Heart right ventricle (tissue), 16 donors: ENCODE data around the gene ZMIZ1. TPM values are rescaled to one million over a fixed set of nuclear protein-coding genes. Genes with fewer than 3 reads are reported as not detected.

Experiments
- ATAC-seq, 8 donors: fragments of 200-7000 bp; cut with Tn5 transposase; one replicate each; pipeline ENCODE4 v1.9.1; 2020; ENCODE audit warnings: mild to moderate bottlenecking in 8 of 8, moderate library complexity in 8 of 8, moderate number of reproducible peaks in 1 of 8
- DNase-seq, 2 donors: peaks; one replicate each; pipeline ENCODE4 v3.0.0-alpha.2; 2020
- H3K27ac ChIP-seq, 10 donors: fragments of 200-600 bp; sonication (generic) in 2 of 10; one replicate each; pipeline versions ENCODE4 v1.5.0 to v1.8.0; 2020 to 2022; ENCODE audit warnings: mild to moderate bottlenecking in 3 of 10
- H3K27me3 ChIP-seq, 7 donors: fragments of 200-600 bp; one replicate each; pipeline ENCODE4 v1.8.0; 2021 to 2022; ENCODE audit warnings: mild to moderate bottlenecking in 2 of 7
- H3K36me3 ChIP-seq, 9 donors: fragments of 200-600 bp; sonication (generic) in 1 of 9; one replicate each; pipeline versions ENCODE4 v1.5.0 to v1.8.0; 2020 to 2022; ENCODE audit warnings: mild to moderate bottlenecking in 2 of 9
- H3K4me1 ChIP-seq, 9 donors: fragments of 200-600 bp; sonication (generic) in 1 of 9; one replicate each; pipeline versions ENCODE4 v1.5.0 to v1.8.0; 2020 to 2022; ENCODE audit warnings: mild to moderate bottlenecking in 4 of 9
- H3K4me3 ChIP-seq, 10 donors: fragments of 200-600 bp; sonication (generic) in 2 of 10; one replicate each; pipeline versions ENCODE4 v1.5.0 to v1.8.0; 2020 to 2022; ENCODE audit warnings: mild to moderate bottlenecking in 7 of 10, moderate library complexity in 2 of 10
- H3K9me3 ChIP-seq, 11 donors: fragments of 200-600 bp in 10 of 11; sonication (generic) in 2 of 11; one replicate each; pipeline versions ENCODE4 v1.5.0 to v1.8.0; 2013 to 2022; ENCODE audit warnings: mild to moderate bottlenecking in 2 of 11, control low read depth in 1 of 11, moderate library complexity in 1 of 11
- WGBS, 2 donors: extraction: QIAGEN DNeasy Blood & Tissue Kit; methylation state at CpG; one replicate each; pipeline ENCODE4 v1.1.7; 2013; ENCODE audit warnings: inconsistent platforms in 1 of 2; 5-methylcytosine and 5-hydroxymethylcytosine counted together
- intact Hi-C, 10 donors: fragments of 100-400 bp; cut with DNase I; formaldehyde crosslinking; loops; one replicate each; pipeline versions ENCODE4 v1.11.1 to v1.14.2; 2022
- polyA plus RNA-seq, 2 donors: library from polyadenylated mRNA; stranded (reverse); fragments of 200-250 nt; gene quantifications; one replicate each; pipeline ENCODE4 v1.2.3, GENCODE V29; 2013
- total RNA-seq, 10 donors: library from RNA; stranded (reverse); fragmentation: NEBNext Ultra II Directional in 3 of 10; extraction: Animal tissue kit (Norgen Biotek cat#: 25700) in 3 of 10; gene quantifications; one replicate each; pipeline versions ENCODE4 v1.2.1 to v1.2.4, GENCODE V29; 2021 to 2023
- TF ChIP-seq, protein P1 (sequence below), 9 donors: fragments of 200-600 bp; sonication (generic) in 2 of 9; IDR thresholded peaks; one replicate each; pipeline versions ENCODE4 v1.5.0 to v1.8.0; 2021 to 2022; ENCODE audit warnings: antibody characterized with exemption in 9 of 9, mild to moderate bottlenecking in 5 of 9, moderate library complexity in 1 of 9
- donor health status: Arrhythmogenic right ventricular cardiomyopathy.
- donor health status: ischemic (EF 13 %, LVEDD 7.1; RV severe dilation, severe dysfunction).
- donor health status: healthy with polysubstance abuse.
- donor health status: DM: no; HTN: yes; CAD: no.
- donor health status: DM: no; HTN: no; CAD: no.
- donor health status: ischemic (EF 25% LVEDD 6.9; RV normal size, moderate dysfunction).
- donor health status: ischemic (EF 25% LVEDD 5.7; RV mildly dilated, moderate dysfunction).
- donor health status: healthy.
- donor health status: DM: yes; HTN: yes; CAD: no.
- donor health status: Ischemic cardiomyopathy.
- donor health status: ischemic (EF 35%, LVEDD 5.7; RV mildly dilated, moderate dysfunction).
- donor health status: nonischemic (EF 11% LVEDD 7.7; RV severe dilation, severe dysfunction).
- donor health status: DM: yes; HTN: yes; CAD: no.
- donor health status: PGD.
- donor health status: ischemic (EF 29% LVEDD 5.4; RV normal size, mild dysfunction).
- donor health status: nonischemic (EF 23%, LVEDD 6.1; RV moderate dilation, normal function).

Gene ZMIZ1
- total and polyA plus RNA-seq, 12 donors = 24.2 to 61.5 (median 49.8) TPM

DNA sequence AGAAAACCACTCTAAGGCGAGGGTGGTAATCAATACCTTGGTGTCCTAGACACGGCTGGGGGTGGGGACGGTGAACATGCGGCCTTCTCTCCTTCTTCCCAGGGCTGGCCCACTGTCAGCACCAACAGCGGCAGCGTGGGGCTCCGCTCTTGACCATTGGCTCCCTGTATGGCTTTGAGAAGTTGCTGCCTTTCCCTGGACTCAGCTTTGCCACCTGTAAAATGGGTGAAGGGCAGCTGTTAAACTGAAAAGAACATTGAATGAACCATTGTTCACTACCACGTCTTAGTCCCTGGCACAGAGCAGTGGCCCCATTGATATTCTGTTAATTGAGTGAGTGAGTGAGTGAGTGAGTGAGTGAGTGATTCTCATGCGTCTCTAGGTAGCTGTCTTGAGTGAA is 95.3 kb downstream of the ZMIZ1 start:
- Histone ChIP-seq H3K27ac (peak overlapping the region in 3 of 10 donors; percentile 34 to 95 (median 75)), H3K9me3 (no peaks in the 10 kb centered on the region), H3K27me3 (no peaks in the 10 kb centered on the region), H3K4me3 (no peak overlapping the region), H3K4me1 (peaks cover 50 to 100% (median 88%) of the 10 kb centered on the region in 9 donors), H3K36me3 (peaks cover 0 to 65% (median 0%) of the 10 kb centered on the region in 9 donors)
- DNase-seq (no peak), ATAC-seq (no peak)
- TF ChIP-seq, protein P1, sequence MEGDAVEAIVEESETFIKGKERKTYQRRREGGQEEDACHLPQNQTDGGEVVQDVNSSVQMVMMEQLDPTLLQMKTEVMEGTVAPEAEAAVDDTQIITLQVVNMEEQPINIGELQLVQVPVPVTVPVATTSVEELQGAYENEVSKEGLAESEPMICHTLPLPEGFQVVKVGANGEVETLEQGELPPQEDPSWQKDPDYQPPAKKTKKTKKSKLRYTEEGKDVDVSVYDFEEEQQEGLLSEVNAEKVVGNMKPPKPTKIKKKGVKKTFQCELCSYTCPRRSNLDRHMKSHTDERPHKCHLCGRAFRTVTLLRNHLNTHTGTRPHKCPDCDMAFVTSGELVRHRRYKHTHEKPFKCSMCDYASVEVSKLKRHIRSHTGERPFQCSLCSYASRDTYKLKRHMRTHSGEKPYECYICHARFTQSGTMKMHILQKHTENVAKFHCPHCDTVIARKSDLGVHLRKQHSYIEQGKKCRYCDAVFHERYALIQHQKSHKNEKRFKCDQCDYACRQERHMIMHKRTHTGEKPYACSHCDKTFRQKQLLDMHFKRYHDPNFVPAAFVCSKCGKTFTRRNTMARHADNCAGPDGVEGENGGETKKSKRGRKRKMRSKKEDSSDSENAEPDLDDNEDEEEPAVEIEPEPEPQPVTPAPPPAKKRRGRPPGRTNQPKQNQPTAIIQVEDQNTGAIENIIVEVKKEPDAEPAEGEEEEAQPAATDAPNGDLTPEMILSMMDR (IDR thresholded peaks at IDR 0.05) = no peak
- 95 to 96% methylated on average over 9 of the region's 9 CpGs for WGBS, 2 donors
- intact Hi-C loops = no loop called here

DNA sequence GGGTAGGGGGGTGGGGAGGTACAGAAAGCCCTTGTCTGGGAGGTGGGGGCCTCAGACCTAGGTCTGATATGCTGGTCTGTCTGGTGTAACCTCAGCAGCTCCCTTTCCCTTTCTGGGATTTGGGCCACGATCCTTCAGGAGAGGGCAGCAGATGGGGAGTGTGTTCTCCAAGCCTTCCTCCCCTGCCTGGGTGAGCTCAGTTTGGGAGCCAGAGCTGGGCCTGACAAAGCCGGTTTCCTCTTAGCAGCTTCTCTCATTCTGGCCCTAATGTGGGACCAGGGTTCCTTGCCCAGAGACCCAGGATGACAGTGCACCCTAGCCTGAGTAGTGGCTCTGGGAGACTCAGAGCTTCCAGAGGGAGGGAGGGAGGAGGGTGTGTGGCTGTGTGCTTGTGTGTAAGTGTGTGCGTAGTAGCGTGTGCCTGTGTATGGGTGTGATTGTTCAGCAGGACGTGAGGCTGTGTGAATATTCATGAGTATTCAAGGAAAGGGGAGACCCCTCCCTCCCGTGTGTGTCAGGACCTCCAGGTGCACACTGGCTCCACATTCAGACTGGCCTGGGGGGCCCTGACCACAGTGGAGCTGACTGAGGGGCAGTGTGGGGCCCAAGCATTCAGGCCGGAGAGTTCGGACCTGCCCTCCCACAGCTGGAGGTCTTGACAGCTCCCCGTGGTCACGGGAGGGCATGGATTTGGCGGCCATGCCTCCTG is 96.5 kb downstream of the ZMIZ1 start:
- ATAC-seq (peak in 2 of 8 donors; percentile 2 to 8), DNase-seq (no peak)
- H3K27me3 ChIP-seq = no peaks in the 10 kb centered on the region
- H3K4me3 ChIP-seq = no peak overlapping the region
- TF ChIP-seq, protein P1 (IDR thresholded peaks at IDR 0.05) = no peak
- H3K27ac ChIP-seq = peak overlapping the region; percentile 36 to 95 (median 77)
- intact Hi-C loops = no loop called here
- WGBS, 2 donors = 43 to 55% methylated on average over 11 of the region's 11 CpGs
- H3K9me3 ChIP-seq = no peaks in the 10 kb centered on the region
- peaks cover 0 to 76% (median 3%) of the 10 kb centered on the region in 9 donors for H3K36me3 ChIP-seq
- peaks cover 38 to 100% (median 85%) of the 10 kb centered on the region in 9 donors for H3K4me1 ChIP-seq

DNA sequence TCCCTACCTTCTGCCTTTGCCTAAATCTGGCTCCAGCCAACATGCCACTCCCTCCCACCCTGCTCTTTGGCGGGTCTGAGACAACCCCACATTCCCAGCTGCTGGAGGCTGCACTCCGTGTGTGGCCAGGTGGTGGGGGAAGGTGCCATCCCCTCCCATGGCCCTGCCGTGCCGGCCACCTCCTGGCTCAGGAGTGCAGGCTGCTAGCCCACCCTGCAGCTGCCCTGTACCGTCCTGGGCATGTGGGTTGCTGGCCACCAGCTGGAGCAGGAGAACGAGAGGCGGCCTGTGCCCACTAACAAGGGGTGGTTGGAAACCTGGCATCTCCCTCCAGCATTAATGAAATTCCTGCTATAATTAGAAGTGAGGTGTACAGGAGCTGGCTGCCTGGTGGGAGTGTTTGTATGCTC is 97.6 kb downstream of the ZMIZ1 start:
- Histone ChIP-seq H3K27me3 (no peaks in the 10 kb centered on the region), H3K4me1 (peaks cover 32 to 100% (median 85%) of the 10 kb centered on the region in 9 donors), H3K27ac (peak overlapping the region; percentile 41 to 95 (median 78)), H3K4me3 (no peak overlapping the region), H3K9me3 (no peaks in the 10 kb centered on the region), H3K36me3 (peaks cover 0 to 83% (median 3%) of the 10 kb centered on the region in 9 donors)
- DNase-seq (peak; percentile 27 to 60), ATAC-seq (peak; percentile 51 to 87 (median 75))
- TF ChIP-seq, protein P1 (IDR thresholded peaks at IDR 0.05) = peak in 2 of 9 donors; percentile 20 to 24
- intact Hi-C loops = no loop called here
- WGBS, 2 donors = 54 to 62% methylated on average over 7 of the region's 7 CpGs

DNA sequence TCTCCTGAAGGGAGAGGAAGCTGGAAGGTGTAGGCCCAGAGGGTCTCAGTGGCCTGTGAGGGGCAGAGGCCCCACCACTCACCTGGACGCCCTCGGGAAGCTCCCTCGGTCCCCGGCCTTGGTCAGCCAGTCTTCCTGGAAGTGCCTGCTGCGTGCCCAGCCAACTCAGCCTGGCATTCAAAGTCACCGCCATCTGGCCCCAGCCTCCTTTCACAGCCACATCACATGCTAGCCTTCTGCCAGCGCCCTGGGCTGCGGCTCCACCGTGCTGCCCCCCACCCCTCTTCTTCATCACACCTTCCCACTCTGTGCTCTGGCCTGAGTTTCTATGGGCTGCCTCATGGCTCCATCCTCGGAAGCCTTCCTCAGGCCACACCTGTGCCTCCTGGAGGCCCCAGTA is 98.0 kb downstream of the ZMIZ1 start:
- ATAC-seq (peak; percentile 32 to 76 (median 65)), DNase-seq (peak; percentile 50 to 54)
- TF ChIP-seq, protein P1 (IDR thresholded peaks at IDR 0.05) = no peak
- peaks cover 0 to 80% (median 3%) of the 10 kb centered on the region in 9 donors for H3K36me3 ChIP-seq
- no peak overlapping the region for H3K4me3 ChIP-seq
- 56 to 59% methylated on average over 10 of the region's 10 CpGs for WGBS, 2 donors
- H3K27ac ChIP-seq = peak overlapping the region; percentile 41 to 95 (median 78)
- H3K27me3 ChIP-seq = no peaks in the 10 kb centered on the region
- peaks cover 30 to 98% (median 83%) of the 10 kb centered on the region in 9 donors for H3K4me1 ChIP-seq
- no peaks in the 10 kb centered on the region for H3K9me3 ChIP-seq
- intact Hi-C loops = no loop called here
